Endothelial cell of umbilical vein (primary cell): ENCODE data around the gene ETFB. TPM values are rescaled to one million over a fixed set of nuclear protein-coding genes. Genes with fewer than 3 reads are reported as not detected.
A peak's percentile ranks its signal among the peaks of the same experiment; 100 is the strongest.

Source experiments
- BruUV-seq: library from RNA; stranded (reverse); fragments of 400-500 nt; replicated peaks from 2 replicates; lab custom pipeline; 2021; lab: Mats Ljungman, UMichigan
- CTCF ChIA-PET: fragments of 300-600, 350-600 bp; sonication (Branson Sonifier 250); formaldehyde crosslinking; loops from one replicate; lab custom pipeline; 2021; ENCODE audit warnings: antibody characterized with exemption, inconsistent platforms; lab: Charles Lee
- POLR2A ChIA-PET: fragments of 300-600, 350-600 bp; sonication (Branson Sonifier 250); formaldehyde crosslinking; loops from one replicate; lab custom pipeline; 2021; ENCODE audit warnings: antibody characterized with exemption, inconsistent platforms; lab: Charles Lee
- DNase-seq: peaks from one replicate; pipeline ENCODE4 v3.0.0-alpha.2; 2011; ENCODE audit warnings: low read depth, low spot score
- FAIRE-seq: peaks from 2 replicates; lab custom pipeline; 2011; peaks lifted over from hg19 to GRCh38; lab: Jason Lieb, UNC
- H2AFZ ChIP-seq: 2 replicates; pipeline ENCODE4 v1.6.0; 2012; ENCODE audit warnings: low read depth, low read length, control low read depth, inconsistent platforms
- H3K27ac ChIP-seq: 2 replicates; pipeline ENCODE4 v1.5.1; 2011; ENCODE audit warnings: low read depth, mild to moderate bottlenecking, control low read depth, low read length, moderate library complexity; ENCODE audit not compliant: insufficient read depth
- H3K27me3 ChIP-seq, 2 experiments: 2 replicates each; pipeline versions ENCODE4 v1.6.0 to v1.6.1; 2011; ENCODE audit warnings: low read length in 2 of 2, mixed read lengths in 1 of 2; ENCODE audit not compliant: control insufficient read depth in 2 of 2, insufficient read depth in 2 of 2
- H3K36me3 ChIP-seq, 2 experiments: 2 replicates in 1 of 2; 3 replicates in 1 of 2; pipeline ENCODE4 v1.5.1; 2011; ENCODE audit warnings: low read length in 2 of 2, mild to moderate bottlenecking in 1 of 2, moderate library complexity in 1 of 2; ENCODE audit not compliant: control insufficient read depth in 2 of 2, insufficient read depth in 2 of 2; ENCODE audit errors: extremely low read depth in 1 of 2
- H3K4me1 ChIP-seq: 3 replicates; pipeline ENCODE4 v1.5.1; 2011; ENCODE audit warnings: mild to moderate bottlenecking, low read length; ENCODE audit not compliant: control insufficient read depth, insufficient read depth; ENCODE audit errors: extremely low read depth
- H3K4me2 ChIP-seq: 2 replicates; pipeline ENCODE4 v1.6.1; 2011; ENCODE audit warnings: low read length, control low read depth, mixed read lengths; ENCODE audit not compliant: insufficient read depth
- H3K4me3 ChIP-seq, 3 experiments: fragments of 200-600 bp in 1 of 3; sonication (generic), shearing (Covaris generic) in 1 of 3; replicated peaks in 1 of 3; 2 replicates each; pipeline ENCODE4 v1.5.1; 2011 to 2016; ENCODE audit warnings: control low read depth in 3 of 3, low read length in 3 of 3, mild to moderate bottlenecking in 2 of 3, inconsistent platforms in 1 of 3, low read depth in 1 of 3, moderate library complexity in 1 of 3; ENCODE audit not compliant: insufficient read depth in 1 of 3
- H3K79me2 ChIP-seq: 2 replicates; pipeline ENCODE4 v1.6.0; 2012; ENCODE audit warnings: low read length, inconsistent platforms; ENCODE audit not compliant: control insufficient read depth, insufficient read depth
- H3K9ac ChIP-seq: replicated peaks from 2 replicates; pipeline ENCODE3; 2011; ENCODE audit warnings: low read length, control low read depth; ENCODE audit not compliant: insufficient read depth; ENCODE audit errors: extremely low read depth
- H3K9me1 ChIP-seq: replicated peaks from 3 replicates; pipeline ENCODE4 v1.6.0; 2011; ENCODE audit warnings: mild to moderate bottlenecking, low read length; ENCODE audit not compliant: control insufficient read depth, insufficient read depth; ENCODE audit errors: extremely low read depth
- H3K9me3 ChIP-seq: replicated peaks from 2 replicates; pipeline ENCODE4 v1.5.1; 2012; ENCODE audit warnings: low read length, inconsistent platforms; ENCODE audit not compliant: control insufficient read depth, insufficient read depth
- H4K20me1 ChIP-seq: replicated peaks from 2 replicates; pipeline ENCODE3; 2011; ENCODE audit warnings: mild to moderate bottlenecking, low read length; ENCODE audit not compliant: control insufficient read depth, insufficient read depth; ENCODE audit errors: extremely low read depth
- CTCF ChIP-seq, 2 donors: IDR thresholded peaks; 1 replicate in 1 of 2; 2 replicates in 1 of 2; pipeline ENCODE4 v1.5.1; 2011; ENCODE audit warnings: low read length in 2 of 2, mild to moderate bottlenecking in 2 of 2, moderate library complexity in 2 of 2, control low read depth in 1 of 2, inconsistent platforms in 1 of 2, low read depth in 1 of 2; ENCODE audit not compliant: insufficient read depth in 1 of 2; ENCODE audit errors: extremely low read depth in 1 of 2
- EZH2 ChIP-seq: IDR thresholded peaks from 2 replicates; pipeline ENCODE4 v1.6.1; 2012; ENCODE audit warnings: borderline replicate concordance, low read depth, mild to moderate bottlenecking, moderate library complexity, low read length, inconsistent platforms; ENCODE audit not compliant: severe bottlenecking
- FOS ChIP-seq: IDR thresholded peaks from 2 replicates; pipeline ENCODE4 v1.6.1; 2011; ENCODE audit warnings: mild to moderate bottlenecking, low read length, moderate library complexity, borderline replicate concordance; ENCODE audit not compliant: insufficient read depth
- GATA2 ChIP-seq: IDR thresholded peaks from 2 replicates; pipeline ENCODE4 v1.7.0; 2011; ENCODE audit warnings: low read depth, mild to moderate bottlenecking, moderate library complexity, mixed read lengths, low read length; ENCODE audit not compliant: insufficient read length, insufficient read depth
- JUN ChIP-seq: IDR thresholded peaks from 2 replicates; pipeline ENCODE4 v1.6.1; 2011; ENCODE audit warnings: borderline replicate concordance, low read depth; ENCODE audit not compliant: insufficient read length, insufficient read depth
- MAX ChIP-seq: IDR thresholded peaks from 2 replicates; pipeline ENCODE4 v1.6.1; 2011; ENCODE audit not compliant: insufficient read depth, insufficient read length
- MYC ChIP-seq: IDR thresholded peaks from one replicate; pipeline ENCODE4 v1.6.1; 2011; ENCODE audit warnings: mild to moderate bottlenecking, low read depth, low read length
- dilution Hi-C: fragments of 300-500 bp; cut with MboI; formaldehyde crosslinking; loops from one replicate; pipeline ENCODE4 v1.15.0; 2019; ENCODE audit warnings: low sequenced_read_pairs; ENCODE audit not compliant: extremely low pct_ligation_motif_present
- intact Hi-C: fragments of 100-400 bp; cut with micrococcal nuclease; formaldehyde crosslinking; loops from one replicate; pipeline ENCODE4 v1.10.0; 2022
- polyA plus RNA-seq, 4 experiments: library from polyadenylated mRNA; depleted of rRNA in 3 of 4; stranded (reverse) in 3 of 4; unstranded in 1 of 4; fragments of >200 nt; gene quantifications; 2 replicates each; pipeline versions ENCODE4 v1.2.1 to v1.2.3, GENCODE V29; 2011 to 2012; ENCODE audit warnings: missing spikeins in 1 of 4
- total RNA-seq: library from RNA; stranded (reverse); gene quantifications from 2 replicates; pipeline ENCODE4 v1.2.3, GENCODE V29; 2021

The ETFB gene
- total and polyA plus RNA-seq, 2 donors (not counting 3 experiments of a cell fraction or from before 2014, with no cell fraction given), result 54.1 to 99.2 TPM

- H3K27me3 ChIP-seq, result no peaks in the 10 kb centered on the region
- no peak for TF ChIP-seq EZH2
- no peak for TF ChIP-seq MAX
- TF ChIP-seq FOS, result no peak
- no peak for TF ChIP-seq MYC
- no peak for TF ChIP-seq GATA2
- TF ChIP-seq JUN, result no peak
- dilution Hi-C loops, result no loop called here
- no peak overlapping the region for H3K27ac ChIP-seq
- no peak overlapping the region for H3K9ac ChIP-seq
- no peak overlapping the region for H3K4me2 ChIP-seq
- no peak overlapping the region for H3K4me3 ChIP-seq
- ChIA-PET CTCF (no interaction called here), POLR2A (no interaction called here)
- no peak for FAIRE-seq
- H4K20me1 ChIP-seq, result no peaks in the 10 kb centered on the region
- intact Hi-C loops, result no loop called here
- no peaks in the 10 kb centered on the region for H3K9me3 ChIP-seq
- H3K36me3 ChIP-seq, result no peaks in the 10 kb centered on the region
- no peaks in the 10 kb centered on the region for H3K79me2 ChIP-seq
- no peaks in the 10 kb centered on the region for H3K9me1 ChIP-seq
- no peaks in the 10 kb centered on the region for H3K4me1 ChIP-seq
- H2AFZ ChIP-seq, result no peak overlapping the region
- BruUV-seq, result no TSS peak
- no peak for DNase-seq
Measured at GRCh38 chr19:51410950-51411748, 45.0 kb upstream of the ETFB start.

- Histone ChIP-seq H3K4me2 (no peak overlapping the region), H3K9me3 (no peaks in the 10 kb centered on the region), H4K20me1 (no peaks in the 10 kb centered on the region), H3K9me1 (no peaks in the 10 kb centered on the region), H3K27me3 (no peaks in the 10 kb centered on the region), H3K36me3 (no peaks in the 10 kb centered on the region), H2AFZ (no peak overlapping the region), H3K79me2 (no peaks in the 10 kb centered on the region), H3K4me3 (no peak overlapping the region), H3K9ac (no peak overlapping the region), H3K27ac (no peak overlapping the region), H3K4me1 (no peaks in the 10 kb centered on the region)
- DNase-seq (peak; percentile 27), FAIRE-seq (no peak)
- ChIA-PET POLR2A (no interaction called here), CTCF (interaction anchor here (0.7 to 2.4 kb wide), 7 partner anchors 10 to 253 kb away, joined by 3 to 17 read pairs (median 3); partner anchors contain the start of gene SIGLEC10)
- intact Hi-C loops, result no loop called here
- no peak for TF ChIP-seq EZH2
- no peak for TF ChIP-seq FOS
- no peak for TF ChIP-seq MAX
- peak; percentile 13 to 38 for TF ChIP-seq CTCF (IDR thresholded peaks at IDR 0.05; ENCODE audit: extremely low read depth in 1 of 2, insufficient read depth in 1 of 2, low read depth in 1 of 2, low read length in 2 of 2)
- no peak for TF ChIP-seq JUN
- no TSS peak for BruUV-seq
- dilution Hi-C loops, result no loop called here
Measured at GRCh38 chr19:51407511-51408131, 41.4 kb upstream of the ETFB start.
